Keratinocyte (primary cell): Measurements from ENCODE around the gene JDP2. TPM values are rescaled to one million over a fixed set of nuclear protein-coding genes. Genes with fewer than 3 reads are reported as not detected.

ENCODE experiments used
- DNase-seq: peaks from one replicate; pipeline ENCODE4 v3.0.0-alpha.2; 2011; ENCODE audit warnings: low read depth, missing footprints, low spot score
- FAIRE-seq: peaks from 2 replicates; lab custom pipeline; 2011; peaks lifted over from hg19 to GRCh38; lab: Jason Lieb, UNC
- H2AFZ ChIP-seq: 2 replicates; pipeline ENCODE4 v1.6.0; 2012; ENCODE audit warnings: low read length, control low read depth, inconsistent platforms; ENCODE audit not compliant: control insufficient read depth
- H3K27ac ChIP-seq: 2 replicates; pipeline ENCODE4 v1.5.1; 2011; ENCODE audit warnings: low read length; ENCODE audit not compliant: control insufficient read depth, insufficient read depth
- H3K27me3 ChIP-seq: 3 replicates; pipeline ENCODE4 v1.6.0; 2011; ENCODE audit warnings: low read length; ENCODE audit not compliant: control insufficient read depth, insufficient read depth; ENCODE audit errors: extremely low read depth
- H3K36me3 ChIP-seq, 2 experiments: 2 replicates in 1 of 2; 3 replicates in 1 of 2; pipeline ENCODE4 v1.5.1; 2011; ENCODE audit warnings: low read length in 2 of 2, mild to moderate bottlenecking in 1 of 2; ENCODE audit not compliant: control insufficient read depth in 2 of 2, insufficient read depth in 2 of 2; ENCODE audit errors: extremely low read depth in 1 of 2
- H3K4me1 ChIP-seq: 3 replicates; pipeline ENCODE4 v1.5.1; 2011; ENCODE audit warnings: low read length; ENCODE audit not compliant: control insufficient read depth, insufficient read depth; ENCODE audit errors: extremely low read depth
- H3K4me2 ChIP-seq: 3 replicates; pipeline ENCODE4 v1.6.0; 2011; ENCODE audit warnings: low read depth, low read length; ENCODE audit not compliant: control insufficient read depth, insufficient read depth; ENCODE audit errors: extremely low read depth
- H3K4me3 ChIP-seq, 3 experiments: fragments of 200-600 bp in 1 of 3; sonication (generic) in 1 of 3; 2 replicates in 2 of 3; 3 replicates in 1 of 3; pipeline ENCODE4 v1.5.1; 2011 to 2016; ENCODE audit warnings: low read length in 3 of 3, mild to moderate bottlenecking in 3 of 3, control low read depth in 2 of 3, inconsistent platforms in 1 of 3, low read depth in 1 of 3, mixed read lengths in 1 of 3, mixed run types in 1 of 3, moderate library complexity in 1 of 3; ENCODE audit not compliant: control insufficient read depth in 2 of 3, insufficient read depth in 2 of 3; ENCODE audit errors: extremely low read depth in 1 of 3
- H3K79me2 ChIP-seq: 2 replicates; pipeline ENCODE4 v1.6.0; 2012; ENCODE audit warnings: low read length; ENCODE audit not compliant: control insufficient read depth, insufficient read depth
- H3K9ac ChIP-seq: 3 replicates; pipeline ENCODE4 v1.6.0; 2011; ENCODE audit warnings: low read length; ENCODE audit not compliant: control insufficient read depth, insufficient read depth; ENCODE audit errors: extremely low read depth
- H3K9me1 ChIP-seq: 3 replicates; pipeline ENCODE4 v1.6.0; 2011; ENCODE audit warnings: low read length; ENCODE audit not compliant: control insufficient read depth, insufficient read depth; ENCODE audit errors: extremely low read depth
- H3K9me3 ChIP-seq: 2 replicates; pipeline ENCODE4 v1.5.1; 2012; ENCODE audit warnings: low read depth, low read length; ENCODE audit not compliant: control insufficient read depth
- H4K20me1 ChIP-seq: 3 replicates; pipeline ENCODE4 v1.6.0; 2011; ENCODE audit warnings: low read length; ENCODE audit not compliant: control insufficient read depth, insufficient read depth; ENCODE audit errors: extremely low read depth
- EZH2 ChIP-seq: IDR thresholded peaks from one replicate; pipeline ENCODE4 v1.6.1; 2012; ENCODE audit warnings: inconsistent platforms, mild to moderate bottlenecking, low read length, moderate library complexity
- dilution Hi-C: fragments of 300-500 bp; cut with MboI; formaldehyde crosslinking; loops from one replicate; pipeline ENCODE4 v1.7.0; 2020; ENCODE audit warnings: low sequenced_read_pairs; ENCODE audit not compliant: extremely low pct_ligation_motif_present
- polyA plus RNA-seq, 5 experiments: library from polyadenylated mRNA; depleted of rRNA in 3 of 5; stranded (reverse) in 3 of 5; stranded (forward) in 1 of 5; unstranded in 1 of 5; fragments of >200 nt; gene quantifications; 1 replicate in 1 of 5; 2 replicates in 3 of 5; 3 replicates in 1 of 5; pipeline versions ENCODE4 v1.2.1 to v1.2.3, GENCODE V29; 2011 to 2012; ENCODE audit warnings: missing spikeins in 2 of 5, low read depth in 1 of 5, low replicate concordance in 1 of 5
- TF ChIP-seq, protein P1 (sequence below), 3 experiments: IDR thresholded peaks in 1 of 3; conservative IDR thresholded peaks in 1 of 3; optimal IDR thresholded peaks in 1 of 3; 2 replicates in 2 of 3; 3 replicates in 1 of 3; pipeline versions ENCODE3 to v1.5.1; 2011; ENCODE audit warnings: low read length in 3 of 3, mild to moderate bottlenecking in 3 of 3, moderate library complexity in 2 of 3, control low read depth in 1 of 3, inconsistent platforms in 1 of 3; ENCODE audit not compliant: insufficient read depth in 2 of 3; ENCODE audit errors: extremely low read depth in 1 of 3

Gene JDP2
- polyA plus RNA-seq, 1 donor (not counting 4 experiments of a cell fraction or from before 2014, with no cell fraction given): 13.5 TPM

DNA sequence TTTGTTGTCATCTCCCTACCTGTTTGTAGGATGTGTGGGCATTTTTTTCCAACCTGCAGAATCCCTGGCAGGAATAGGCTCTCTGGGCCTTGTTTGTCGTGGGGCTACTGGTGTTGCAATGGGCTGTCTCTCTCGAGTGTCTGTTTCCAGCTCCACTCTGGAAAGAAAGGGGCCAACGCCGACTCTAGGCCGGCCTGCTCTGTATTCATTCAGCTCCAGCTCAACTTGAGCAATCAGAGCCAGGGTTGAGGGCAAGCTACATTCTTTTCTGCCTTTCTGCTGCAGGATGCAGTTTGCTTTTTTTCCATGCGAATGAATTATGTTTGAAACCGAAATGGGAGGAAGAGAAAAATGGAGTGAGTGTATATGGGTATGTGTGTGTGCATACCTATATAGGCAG lies 2.3 kb downstream of the JDP2 start:
- Histone ChIP-seq H3K27me3 (no peaks in the 10 kb centered on the region), H3K9ac (no peak overlapping the region), H3K9me1 (no peaks in the 10 kb centered on the region), H2AFZ (no peak overlapping the region), H3K27ac (no peak overlapping the region), H3K9me3 (no peaks in the 10 kb centered on the region), H3K4me1 (peaks cover 20% of the 10 kb centered on the region), H3K36me3 (peaks cover 7 to 11% of the 10 kb centered on the region in 2 experiments), H3K4me2 (peak overlapping the region; percentile 81), H3K79me2 (peaks cover 17% of the 10 kb centered on the region), H4K20me1 (peaks cover 9% of the 10 kb centered on the region), H3K4me3 (peak overlapping the region in 2 of 3 experiments; percentile 6 to 16)
- DNase-seq (no peak), FAIRE-seq (peak; percentile 32)
- dilution Hi-C loops: no loop called here
- TF ChIP-seq, protein P1, sequence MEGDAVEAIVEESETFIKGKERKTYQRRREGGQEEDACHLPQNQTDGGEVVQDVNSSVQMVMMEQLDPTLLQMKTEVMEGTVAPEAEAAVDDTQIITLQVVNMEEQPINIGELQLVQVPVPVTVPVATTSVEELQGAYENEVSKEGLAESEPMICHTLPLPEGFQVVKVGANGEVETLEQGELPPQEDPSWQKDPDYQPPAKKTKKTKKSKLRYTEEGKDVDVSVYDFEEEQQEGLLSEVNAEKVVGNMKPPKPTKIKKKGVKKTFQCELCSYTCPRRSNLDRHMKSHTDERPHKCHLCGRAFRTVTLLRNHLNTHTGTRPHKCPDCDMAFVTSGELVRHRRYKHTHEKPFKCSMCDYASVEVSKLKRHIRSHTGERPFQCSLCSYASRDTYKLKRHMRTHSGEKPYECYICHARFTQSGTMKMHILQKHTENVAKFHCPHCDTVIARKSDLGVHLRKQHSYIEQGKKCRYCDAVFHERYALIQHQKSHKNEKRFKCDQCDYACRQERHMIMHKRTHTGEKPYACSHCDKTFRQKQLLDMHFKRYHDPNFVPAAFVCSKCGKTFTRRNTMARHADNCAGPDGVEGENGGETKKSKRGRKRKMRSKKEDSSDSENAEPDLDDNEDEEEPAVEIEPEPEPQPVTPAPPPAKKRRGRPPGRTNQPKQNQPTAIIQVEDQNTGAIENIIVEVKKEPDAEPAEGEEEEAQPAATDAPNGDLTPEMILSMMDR (optimal IDR thresholded peaks at IDR 0.05 in 1 of 3, IDR thresholded peaks at IDR 0.05 in 1 of 3, conservative IDR thresholded peaks at IDR 0.05 in 1 of 3; ENCODE audit: extremely low read depth in 1 of 3, insufficient read depth in 2 of 3, low read length in 3 of 3): no peak
- TF ChIP-seq EZH2: no peak

GRCh38 chr14:75430526-75430925 lies 2.7 kb downstream of the JDP2 start:
- H3K27ac ChIP-seq: no peak overlapping the region
- H3K9me3 ChIP-seq: no peaks in the 10 kb centered on the region
- dilution Hi-C loops: no loop called here
- no peak for DNase-seq
- no peaks in the 10 kb centered on the region for H3K27me3 ChIP-seq
- no peak overlapping the region for H3K9ac ChIP-seq
- peaks cover 7 to 11% of the 10 kb centered on the region in 2 experiments for H3K36me3 ChIP-seq
- H3K9me1 ChIP-seq: no peaks in the 10 kb centered on the region
- no peak overlapping the region for H2AFZ ChIP-seq
- no peak for FAIRE-seq
- peaks cover 9% of the 10 kb centered on the region for H4K20me1 ChIP-seq
- peak overlapping the region in 2 of 3 experiments; percentile 6 to 16 for H3K4me3 ChIP-seq
- H3K4me2 ChIP-seq: peak overlapping the region; percentile 81
- peaks cover 17% of the 10 kb centered on the region for H3K79me2 ChIP-seq
- peaks cover 20% of the 10 kb centered on the region for H3K4me1 ChIP-seq
- TF ChIP-seq, protein P1 (optimal IDR thresholded peaks at IDR 0.05 in 1 of 3, IDR thresholded peaks at IDR 0.05 in 1 of 3, conservative IDR thresholded peaks at IDR 0.05 in 1 of 3; ENCODE audit: extremely low read depth in 1 of 3, insufficient read depth in 2 of 3, low read length in 3 of 3): peak in 1 of 3 experiments; percentile 13
- no peak for TF ChIP-seq EZH2
